Activated naive CD4-positive, alpha-beta T cell treated with anti-CD3 and anti-CD28 coated beads, Interleukin-2, amount 50 U/mL, for 16 hours (primary cell): ENCODE results near the gene ALCAM.
"Not testable (repeated sequence)": the region's sequence is repeated elsewhere in the genome, so short reads cannot be mapped to it uniquely, and the experiment has no call there.

Experiments
- DNase-seq: peaks from one replicate; pipeline ENCODE4 v3.0.0-alpha.2; 2020

Gene ALCAM

GRCh38 chr3:105603516-105603915 is 236.8 kb downstream of the ALCAM start:
- not testable (repeated sequence) for DNase-seq

DNA sequence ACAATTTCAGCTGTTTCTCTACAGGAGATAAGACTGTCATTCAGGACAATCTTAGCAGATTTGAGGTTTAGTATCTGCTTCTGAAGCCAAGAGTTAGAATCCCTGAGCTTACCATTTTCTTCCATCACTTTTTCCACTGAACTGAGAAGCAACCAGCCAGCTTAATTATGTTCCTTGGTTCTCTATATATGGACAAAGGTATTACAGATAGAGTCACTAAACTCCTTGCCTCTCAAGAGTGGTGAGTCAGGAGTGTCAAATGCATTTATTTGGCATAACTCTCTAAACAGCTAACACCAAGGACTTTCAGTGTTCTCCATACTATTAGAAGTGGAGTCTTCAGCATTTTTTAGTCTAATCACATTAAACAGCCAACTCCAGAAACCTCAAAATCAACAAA is 239.3 kb downstream of the ALCAM start:
- no peak for DNase-seq

GRCh38 chr3:105608623-105609022 is 241.9 kb downstream of the ALCAM start:
- DNase-seq, result no peak

- DNase-seq, result no peak
Observed at GRCh38 chr3:105610473-105610872, 243.8 kb downstream of the ALCAM start.

DNA sequence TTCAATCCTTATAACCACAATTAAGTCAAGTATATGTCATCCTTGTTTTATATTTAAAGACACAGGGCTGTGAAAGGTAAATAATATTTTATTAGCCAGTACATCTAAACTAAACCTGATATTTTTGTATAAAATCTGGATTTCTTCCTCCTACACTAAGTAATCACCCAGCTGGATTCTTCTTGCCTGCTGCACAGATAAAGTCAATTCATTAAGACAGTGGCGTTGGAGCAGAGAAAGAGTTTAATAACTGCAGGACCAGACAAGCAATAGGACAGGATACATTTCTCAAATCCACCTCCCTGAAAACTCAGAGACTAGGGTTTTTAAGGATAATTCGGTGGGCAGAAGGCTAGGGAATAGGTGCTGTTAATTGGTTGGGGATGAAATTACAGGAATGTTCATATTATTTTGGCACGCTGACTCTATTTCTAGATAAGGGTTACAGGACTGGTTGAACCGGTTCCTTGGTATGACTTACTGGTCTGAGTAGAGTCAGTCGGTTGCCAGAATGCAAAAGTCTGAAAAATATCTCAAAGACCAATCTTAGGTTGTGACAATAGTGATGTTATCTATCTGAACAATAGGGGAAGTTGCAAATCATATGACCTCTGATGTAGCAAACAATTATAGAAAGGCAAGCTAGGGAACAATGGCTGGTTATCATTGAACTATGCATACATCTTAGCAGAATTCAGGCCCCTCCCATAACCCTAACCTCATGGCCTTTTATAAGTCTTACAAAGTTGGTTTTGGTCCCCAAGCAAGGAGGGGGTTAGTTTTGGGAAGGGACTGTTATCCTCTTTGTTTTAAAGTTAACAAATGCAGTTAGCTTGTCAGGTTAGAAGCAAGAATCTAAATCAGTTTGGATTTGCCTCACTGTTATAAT is 244.8 kb downstream of the ALCAM start:
- DNase-seq, result no peak

- DNase-seq, result no peak
Observed at GRCh38 chr3:105613120-105613519, 246.4 kb downstream of the ALCAM start.

GRCh38 chr3:105614288-105615030 is 247.8 kb downstream of the ALCAM start:
- DNase-seq, result no peak

- DNase-seq, result no peak
Observed at GRCh38 chr3:105615814-105616213, 249.1 kb downstream of the ALCAM start.

DNA sequence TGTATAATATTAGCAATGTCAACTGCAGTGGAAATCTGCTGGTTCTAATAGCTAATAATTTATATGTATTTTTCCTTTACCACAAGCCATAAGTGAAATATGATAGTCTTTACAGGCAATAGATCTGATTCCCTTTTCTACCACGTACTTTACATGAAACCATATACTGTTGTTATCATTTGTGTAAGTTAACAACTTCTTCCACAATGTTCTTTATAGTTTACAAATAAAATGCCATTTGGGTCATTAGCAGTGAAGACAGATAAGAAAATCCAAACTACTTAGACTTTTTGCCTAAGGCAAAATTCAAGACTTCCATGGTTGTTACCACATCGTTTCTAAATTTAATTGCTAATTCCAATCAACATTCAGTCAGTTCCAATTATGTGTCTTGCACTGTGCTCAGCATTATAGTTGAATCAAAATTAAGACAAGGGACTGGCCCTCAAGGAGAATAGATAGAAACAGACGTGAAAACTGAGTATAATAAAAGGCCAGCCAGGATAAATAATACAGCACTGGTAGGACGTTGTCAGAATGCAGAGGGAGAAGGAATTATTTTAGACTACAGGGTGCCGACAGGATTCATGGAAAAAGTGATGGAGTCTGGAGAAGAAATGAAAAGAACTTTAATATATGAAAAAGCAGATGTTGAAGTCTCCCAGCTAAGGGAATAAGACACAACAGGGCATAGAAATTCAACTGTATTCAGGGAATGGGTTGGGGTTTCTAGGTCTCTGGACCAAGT is 249.8 kb downstream of the ALCAM start:
- no peak for DNase-seq

DNA sequence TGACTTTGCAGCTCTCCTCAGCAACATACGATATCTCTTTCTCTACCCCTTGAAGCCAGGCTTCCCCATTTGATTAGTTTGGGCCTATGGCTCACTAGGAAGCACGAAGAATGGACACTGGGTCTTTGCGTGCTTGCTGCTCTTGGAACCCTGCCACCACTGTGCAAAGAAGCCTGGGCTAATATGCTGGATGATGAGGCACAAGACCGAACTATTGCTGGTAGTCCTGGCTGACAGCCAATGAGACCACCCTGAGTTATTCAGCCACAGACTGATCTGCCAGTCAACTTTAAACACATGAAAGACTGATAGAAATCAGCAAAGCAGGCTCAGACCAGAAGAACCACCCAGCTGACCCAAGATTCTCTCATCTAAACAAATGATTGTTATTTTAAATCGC is 251.8 kb downstream of the ALCAM start:
- DNase-seq, result no peak

- no peak for DNase-seq
Observed at GRCh38 chr3:105619651-105620050, 252.9 kb downstream of the ALCAM start.

GRCh38 chr3:105620236-105620635 is 253.5 kb downstream of the ALCAM start:
- DNase-seq, result no peak

DNA sequence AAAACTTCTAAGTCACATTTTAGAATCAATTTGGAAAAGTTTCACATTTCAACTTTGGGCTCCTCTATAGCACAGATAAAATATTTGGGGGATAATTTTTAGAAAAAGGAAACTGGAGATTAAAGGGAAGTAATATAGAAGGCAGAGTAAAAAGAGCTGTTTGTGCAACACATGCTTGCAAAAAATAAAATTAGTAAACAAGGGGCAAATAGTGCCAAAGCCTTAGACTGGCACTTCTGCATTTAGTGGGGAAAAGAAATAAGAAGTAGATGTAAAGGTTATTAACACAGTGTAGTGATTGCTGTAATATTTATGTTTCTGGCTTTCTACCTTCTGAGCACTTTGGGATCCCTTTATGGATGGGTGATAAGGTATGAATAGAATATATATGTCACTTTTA is 255.5 kb downstream of the ALCAM start:
- no peak for DNase-seq
